UCSD-AML1 (cell line): ENCODE data around the gene ST8SIA5.

Source experiments
- DNase-seq: peaks from one replicate; lab custom pipeline; 2025; ENCODE audit not compliant: unreplicated experiment; lab: John Stamatoyannopoulos, UW

The ST8SIA5 gene

DNA sequence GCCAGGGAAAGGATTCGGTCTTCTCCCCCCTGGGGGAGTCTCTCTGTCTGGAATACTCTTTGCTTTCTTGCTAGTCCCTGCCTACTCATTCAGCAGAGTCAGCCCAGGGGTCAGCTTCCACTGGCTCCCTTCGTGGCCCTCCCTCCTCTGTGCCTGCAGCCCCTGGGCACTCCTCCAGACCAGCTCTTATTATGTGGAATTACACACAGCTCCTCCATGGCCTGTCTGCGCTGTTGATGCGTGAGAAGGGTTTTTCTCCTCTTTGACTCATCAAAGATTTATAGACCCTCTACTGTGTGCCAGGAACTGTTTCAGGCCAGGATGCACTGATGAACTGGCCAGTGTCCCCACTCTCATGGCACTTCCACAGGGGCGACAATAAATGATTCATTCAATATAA lies 44.4 kb downstream of the ST8SIA5 start:
- no peak for DNase-seq

- DNase-seq: peak; percentile 52
Observed at GRCh38 chr18:46711444-46711863, 45.4 kb downstream of the ST8SIA5 start.

DNA sequence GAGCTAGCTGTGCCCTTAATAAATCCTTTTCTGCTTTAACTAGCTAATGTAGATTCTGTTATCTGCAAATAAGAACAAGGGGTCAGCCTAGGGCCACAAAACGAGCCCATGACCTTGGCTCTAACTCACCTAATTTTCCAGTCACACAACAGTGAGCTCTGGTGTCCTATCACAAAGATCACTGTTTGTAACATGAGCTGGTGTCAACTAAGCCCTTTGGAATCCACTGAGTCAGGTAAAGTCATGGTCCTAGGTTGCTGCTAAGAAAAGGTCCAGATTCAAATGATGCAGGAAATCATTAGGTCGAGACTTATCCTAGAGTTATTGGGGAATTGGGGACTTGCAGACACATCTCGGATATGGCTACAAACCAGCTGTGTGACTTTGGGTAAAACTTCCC lies 49.9 kb downstream of the ST8SIA5 start:
- DNase-seq: no peak

DNA sequence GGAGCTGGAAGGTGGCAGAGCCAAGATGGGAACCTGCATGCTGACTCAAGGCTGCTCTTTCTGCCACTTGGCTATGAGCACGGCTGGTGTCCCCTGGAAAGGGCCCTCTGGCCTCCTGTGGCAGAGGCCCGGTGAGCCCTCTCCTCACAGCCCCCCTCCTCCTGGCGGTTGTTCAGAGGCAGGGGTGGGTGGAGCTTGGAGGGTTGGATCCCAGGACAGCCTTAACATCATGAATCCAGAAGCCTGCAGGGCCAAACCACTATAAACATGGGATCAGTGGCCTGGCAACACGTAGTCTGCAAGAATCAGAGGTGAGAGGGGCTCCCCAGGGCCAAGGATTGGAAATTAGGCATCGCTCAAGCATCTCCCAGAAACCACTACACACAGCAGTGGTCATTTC lies 51.3 kb downstream of the ST8SIA5 start:
- no peak for DNase-seq

GRCh38 chr18:46704816-46705215 lies 52.0 kb downstream of the ST8SIA5 start:
- DNase-seq: no peak

DNA sequence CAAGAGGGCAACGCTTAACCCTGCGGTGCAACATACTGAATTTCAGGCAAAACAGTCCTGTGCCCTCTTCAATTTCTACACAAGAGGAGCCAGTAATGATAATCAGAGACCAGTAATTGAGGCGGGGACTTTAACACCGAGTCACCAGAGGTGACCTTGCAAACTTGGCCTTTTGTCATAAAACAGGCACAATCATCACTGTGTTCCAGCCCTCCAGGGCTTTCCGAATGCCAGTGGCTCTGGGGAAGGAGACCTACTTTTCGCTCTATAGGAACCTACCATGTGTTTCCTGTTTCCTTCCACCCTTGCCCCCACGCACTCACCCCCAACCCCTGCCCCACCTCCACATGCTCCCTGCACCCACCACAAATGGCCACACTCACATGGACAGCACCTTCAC lies 52.7 kb downstream of the ST8SIA5 start:
- peak; percentile 49 for DNase-seq

GRCh38 chr18:46702471-46702870 lies 54.4 kb downstream of the ST8SIA5 start:
- DNase-seq: no peak

DNA sequence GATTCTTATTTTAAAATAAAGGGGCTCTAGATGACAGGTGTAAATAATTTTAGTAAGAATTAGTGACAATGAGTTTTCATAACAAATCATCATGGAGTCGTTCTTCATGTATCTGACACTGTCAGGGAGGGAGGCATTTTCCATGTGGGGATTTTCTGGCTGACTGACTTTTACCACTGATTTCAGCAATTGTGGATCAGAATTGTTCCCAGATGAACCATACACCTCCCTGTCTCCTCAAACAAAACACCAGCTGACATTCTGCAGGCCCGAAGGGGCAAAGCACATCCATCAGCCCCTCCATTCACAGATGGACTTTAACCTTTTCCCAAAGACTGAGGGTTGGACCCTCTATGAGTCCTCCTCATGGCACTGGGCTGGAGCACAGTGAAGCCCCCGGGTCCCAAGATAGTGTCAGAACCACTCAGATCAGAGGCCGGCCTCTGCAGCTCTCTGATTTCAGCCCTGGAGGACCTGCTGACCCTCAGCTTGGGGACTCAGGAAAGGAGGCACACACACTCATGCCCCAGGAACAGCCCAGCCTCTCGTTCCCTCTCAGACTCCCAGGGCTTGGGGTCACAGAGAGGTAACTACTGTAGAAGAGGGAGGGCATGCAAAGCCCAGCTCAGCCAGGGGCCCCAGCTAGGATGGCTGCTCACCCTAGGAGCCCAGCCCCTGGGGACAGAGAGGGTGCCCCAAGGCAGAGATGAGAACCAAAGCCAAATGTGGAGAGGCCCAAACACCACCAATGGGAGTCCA lies 56.6 kb downstream of the ST8SIA5 start:
- no peak for DNase-seq

DNA sequence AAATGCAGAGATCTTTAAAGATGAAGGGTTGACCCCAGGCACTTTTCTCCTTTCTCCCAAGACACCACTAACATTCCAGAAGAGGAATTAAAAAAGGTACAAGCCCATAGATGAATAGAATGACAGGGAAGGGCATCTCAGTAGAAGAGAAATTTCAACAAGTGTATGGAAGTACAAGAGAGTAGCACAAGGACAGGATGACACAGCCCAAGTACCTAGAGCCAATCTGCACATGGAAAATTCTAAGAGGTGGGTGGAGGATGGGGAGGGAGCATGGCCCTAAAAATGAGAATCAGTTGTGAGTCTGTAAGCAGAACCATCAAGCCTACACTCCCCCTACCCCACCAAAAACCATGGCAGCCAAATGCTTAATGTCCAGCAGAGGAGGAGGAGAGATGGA lies 60.2 kb downstream of the ST8SIA5 start:
- no peak for DNase-seq

DNA sequence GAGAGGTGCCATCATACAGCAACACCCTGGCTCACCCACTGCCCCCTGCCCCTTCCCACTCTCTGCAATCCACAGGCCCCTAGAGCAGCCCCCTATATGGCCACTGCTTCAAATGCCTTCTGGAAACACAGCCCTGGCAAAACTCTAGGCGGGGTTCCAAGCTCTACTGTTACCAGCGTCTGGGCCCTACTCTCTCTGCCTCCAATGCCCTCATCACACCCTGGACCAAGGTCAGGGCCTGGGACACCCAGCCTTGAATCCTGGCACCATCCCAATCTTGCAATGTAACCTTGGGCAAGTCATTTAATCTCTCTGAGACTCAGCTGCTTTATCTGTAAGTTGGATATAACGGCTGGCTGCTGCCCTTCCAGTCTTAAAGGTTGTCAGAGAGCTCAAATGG lies 60.6 kb downstream of the ST8SIA5 start:
- DNase-seq: no peak

DNA sequence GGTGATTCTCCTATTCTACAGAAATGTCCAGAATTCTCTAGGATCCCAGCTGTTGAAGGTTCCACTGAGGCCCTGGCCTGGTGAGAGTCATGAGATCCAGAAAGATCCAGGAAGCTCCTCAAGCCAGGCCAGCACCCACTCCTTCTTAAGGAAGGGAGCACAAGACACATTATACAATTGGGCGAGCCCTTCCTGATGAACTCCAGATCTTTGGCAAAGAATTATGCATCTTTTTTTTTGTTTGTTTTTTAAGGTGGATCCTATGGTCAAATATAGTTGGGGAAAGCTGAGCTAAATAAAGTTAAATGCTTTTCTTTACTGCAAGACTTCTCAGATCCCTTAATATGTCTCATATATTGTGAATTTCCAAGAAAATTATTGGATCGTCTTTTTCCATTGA lies 62.9 kb downstream of the ST8SIA5 start:
- no peak for DNase-seq

- DNase-seq: no peak
Observed at GRCh38 chr18:46688853-46689525, 67.9 kb downstream of the ST8SIA5 start.

- no peak for DNase-seq
Observed at GRCh38 chr18:46686186-46686585, 70.7 kb downstream of the ST8SIA5 start.

GRCh38 chr18:46683252-46683651 lies 73.6 kb downstream of the ST8SIA5 start:
- DNase-seq: no peak

- no peak for DNase-seq
Observed at GRCh38 chr18:46680784-46681695, 75.8 kb downstream of the ST8SIA5 start.

DNA sequence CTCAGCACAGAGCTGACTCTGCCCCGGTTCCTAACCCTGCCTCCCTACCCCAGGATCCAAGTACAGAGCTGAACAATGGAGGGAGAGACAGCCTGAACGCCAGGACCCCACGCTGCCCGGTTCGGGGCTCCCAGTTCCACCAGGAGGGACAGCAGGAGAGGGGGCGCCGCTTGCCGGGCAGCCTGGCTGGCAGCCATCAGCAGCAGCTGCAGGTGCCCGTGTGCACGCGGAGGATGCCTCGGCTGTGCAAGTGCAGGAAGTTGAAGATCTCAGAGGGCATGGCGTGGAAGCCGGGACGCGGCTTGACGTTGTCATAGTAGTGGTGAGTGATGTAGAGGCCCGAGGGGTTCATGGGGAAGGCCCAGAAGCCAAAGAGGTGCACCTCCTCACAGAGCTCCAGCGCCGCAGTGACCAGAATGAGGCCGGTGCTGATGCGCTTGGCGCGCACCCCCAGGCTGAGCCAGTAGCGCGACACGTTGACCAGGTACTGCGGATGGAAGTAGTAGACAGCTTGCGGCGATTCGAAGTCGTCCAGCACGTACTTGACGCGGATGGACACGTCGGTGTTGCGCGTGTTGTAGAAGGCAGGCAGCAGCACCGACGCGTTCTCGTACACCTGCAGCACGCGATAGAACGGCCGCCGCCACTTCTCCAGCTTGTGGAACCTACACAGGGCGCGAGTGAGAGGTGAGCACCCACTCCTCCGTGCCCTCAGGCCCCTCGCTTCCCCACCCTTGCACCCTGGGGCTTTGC lies 76.8 kb downstream of the ST8SIA5 start:
- DNase-seq: no peak

GRCh38 chr18:46678785-46679399 lies 78.0 kb downstream of the ST8SIA5 start:
- DNase-seq: peak; percentile 39

- DNase-seq: no peak
Observed at GRCh38 chr18:46678041-46678440, 78.8 kb downstream of the ST8SIA5 start.

GRCh38 chr18:46677611-46678010 lies 79.2 kb downstream of the ST8SIA5 start:
- DNase-seq: peak; percentile 25

GRCh38 chr18:46676182-46676835 lies 80.5 kb downstream of the ST8SIA5 start:
- DNase-seq: no peak
